ENCODE results near the gene VPS33A.
A peak's percentile ranks its signal among the peaks of the same experiment; 100 is the strongest.

The VPS33A gene

DNA sequence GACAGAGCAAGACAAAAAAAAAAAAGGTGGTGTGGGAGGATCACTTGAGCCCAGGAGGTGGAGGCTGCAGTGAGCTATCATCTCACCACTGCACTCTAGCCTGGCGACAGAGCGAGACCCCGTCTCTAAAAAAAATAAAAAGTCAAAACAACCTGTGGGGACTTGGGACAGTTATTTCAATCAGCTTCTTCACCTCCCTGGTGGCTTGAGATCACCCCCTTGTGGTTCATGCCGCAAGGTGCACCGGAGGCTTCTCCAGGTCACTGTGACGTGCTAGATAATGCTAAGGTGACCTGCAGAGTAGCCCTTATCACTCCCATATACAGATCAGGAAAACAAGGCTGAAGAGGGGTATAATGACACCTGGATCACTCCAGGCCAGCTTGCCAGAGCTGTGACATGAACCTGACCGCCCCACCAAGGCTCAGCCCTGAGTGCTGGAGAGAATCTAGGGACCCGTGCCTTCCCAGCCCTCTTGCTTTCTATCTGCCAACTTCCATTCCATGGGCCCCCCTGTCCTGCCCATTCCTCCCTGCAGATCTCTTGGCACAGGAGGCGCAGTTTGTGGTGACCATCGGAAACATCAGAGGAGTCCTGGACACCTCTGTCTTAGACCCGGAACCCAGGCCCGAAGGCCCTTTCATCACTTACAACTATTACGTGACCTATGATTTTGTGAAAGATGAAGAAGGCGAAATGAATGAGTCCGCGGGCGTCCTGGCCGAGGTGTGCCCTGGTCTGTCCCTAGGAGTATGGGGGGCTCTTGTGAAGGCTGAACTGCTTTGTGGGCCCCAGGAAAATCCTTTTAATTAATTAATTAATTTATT, 75.2 kb downstream of the VPS33A start:
- Histone ChIP-seq H3K4me2 (ENCODE audit: low read length) (no peak overlapping the region), H3K9me3 (replicated peaks; ENCODE audit: low read length) (no peaks in the 10 kb centered on the region)

GRCh38 chr12:122189626-122190475, 76.4 kb downstream of the VPS33A start:
- Histone ChIP-seq H3K9me3 (replicated peaks; ENCODE audit: low read length) (no peaks in the 10 kb centered on the region), H3K9ac (ENCODE audit: low read depth, low read length) (no peak overlapping the region), H3K4me1 (ENCODE audit: control insufficient read depth, insufficient read depth, low read length) (no peaks in the 10 kb centered on the region), H3K27me3 (ENCODE audit: control insufficient read depth, insufficient read depth, low read length) (no peaks in the 10 kb centered on the region), H3K4me2 (ENCODE audit: low read length) (no peak overlapping the region), H3K36me3 (ENCODE audit: insufficient read depth, low read length) (no peaks in the 10 kb centered on the region), H3K4me3 (ENCODE audit: low read length) (no peak overlapping the region)

More for the DNA sequence above, 75.2 kb downstream of the VPS33A start:
- Histone ChIP-seq H3K4me3 (ENCODE audit: low read length) (no peak overlapping the region), H3K36me3 (ENCODE audit: insufficient read depth, low read length) (no peaks in the 10 kb centered on the region), H3K9ac (ENCODE audit: low read depth, low read length) (no peak overlapping the region), H3K4me1 (ENCODE audit: control insufficient read depth, insufficient read depth, low read length) (no peaks in the 10 kb centered on the region), H3K27me3 (ENCODE audit: control insufficient read depth, insufficient read depth, low read length) (no peaks in the 10 kb centered on the region)

DNA sequence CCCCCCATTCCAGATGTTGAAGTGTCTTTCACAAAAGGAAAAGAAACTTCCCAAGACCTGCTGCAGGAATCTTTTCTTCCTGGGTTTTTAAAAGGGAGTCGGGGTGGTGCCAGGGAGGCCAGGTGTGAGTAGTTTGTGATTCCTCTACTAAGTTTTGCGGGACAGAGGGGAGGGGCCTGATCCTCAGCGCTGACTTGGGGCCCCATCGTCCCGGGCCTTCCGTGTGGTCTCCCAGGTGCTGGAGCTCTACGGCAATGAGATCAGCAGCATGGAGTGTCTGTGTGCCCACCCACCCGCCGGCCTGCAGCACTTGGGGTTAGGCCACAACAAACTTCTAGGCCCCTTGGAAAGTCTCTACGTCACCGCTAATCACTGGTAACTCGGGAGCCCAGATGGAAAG, 78.8 kb downstream of the VPS33A start:
- Histone ChIP-seq H3K4me2 (ENCODE audit: low read length) (no peak overlapping the region), H3K4me1 (ENCODE audit: control insufficient read depth, insufficient read depth, low read length) (no peaks in the 10 kb centered on the region), H3K4me3 (ENCODE audit: low read length) (no peak overlapping the region), H3K36me3 (ENCODE audit: insufficient read depth, low read length) (no peaks in the 10 kb centered on the region), H3K9me3 (replicated peaks; ENCODE audit: low read length) (no peaks in the 10 kb centered on the region), H3K27me3 (ENCODE audit: control insufficient read depth, insufficient read depth, low read length) (no peaks in the 10 kb centered on the region), H3K9ac (ENCODE audit: low read depth, low read length) (no peak overlapping the region)

DNA sequence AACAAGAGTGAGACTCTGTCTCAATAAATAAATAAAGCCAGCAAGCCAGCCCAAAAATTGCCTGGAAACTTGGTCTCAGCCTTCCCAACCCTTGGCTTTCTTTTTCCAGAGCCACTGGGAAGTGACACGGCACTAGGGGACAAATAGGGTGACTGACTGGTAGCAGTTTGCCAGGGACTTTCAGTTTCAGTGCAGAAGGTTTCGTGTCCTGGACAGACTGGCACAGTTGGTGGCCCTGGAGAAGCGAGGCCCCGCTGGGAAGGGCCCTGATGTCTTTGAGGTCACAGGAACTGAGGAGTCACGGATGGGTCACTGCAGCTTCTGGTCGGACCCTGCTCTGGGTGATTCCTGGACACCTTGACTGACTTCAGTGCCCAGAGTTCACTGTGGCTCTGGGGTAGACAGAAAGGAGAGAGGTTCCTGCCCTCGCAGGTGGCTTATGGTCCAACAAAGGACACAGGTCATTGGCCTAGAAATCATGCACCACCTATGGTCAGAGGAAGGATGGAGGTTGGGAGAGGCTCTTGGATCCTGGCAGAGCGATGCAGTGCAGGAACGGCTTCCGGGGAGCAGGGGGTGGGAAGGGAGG, 80.7 kb downstream of the VPS33A start:
- H3K36me3 ChIP-seq (ENCODE audit: insufficient read depth, low read length), result no peaks in the 10 kb centered on the region
- H3K4me2 ChIP-seq (ENCODE audit: low read length), result no peak overlapping the region
- H3K27me3 ChIP-seq (ENCODE audit: control insufficient read depth, insufficient read depth, low read length), result no peaks in the 10 kb centered on the region
- peaks cover under 1% of the 10 kb centered on the region for H3K4me1 ChIP-seq (ENCODE audit: control insufficient read depth, insufficient read depth, low read length)
- no peak overlapping the region for H3K4me3 ChIP-seq (ENCODE audit: low read length)
- no peaks in the 10 kb centered on the region for H3K9me3 ChIP-seq (replicated peaks; ENCODE audit: low read length)
- H3K9ac ChIP-seq (ENCODE audit: low read depth, low read length), result no peak overlapping the region

GRCh38 chr12:122185079-122185478, 81.2 kb downstream of the VPS33A start:
- no peak overlapping the region for H3K9ac ChIP-seq (ENCODE audit: low read depth, low read length)
- H3K9me3 ChIP-seq (replicated peaks; ENCODE audit: low read length), result no peaks in the 10 kb centered on the region
- no peak overlapping the region for H3K4me3 ChIP-seq (ENCODE audit: low read length)
- H3K36me3 ChIP-seq (ENCODE audit: insufficient read depth, low read length), result no peaks in the 10 kb centered on the region
- H3K4me1 ChIP-seq (ENCODE audit: control insufficient read depth, insufficient read depth, low read length), result peaks cover 5% of the 10 kb centered on the region
- no peaks in the 10 kb centered on the region for H3K27me3 ChIP-seq (ENCODE audit: control insufficient read depth, insufficient read depth, low read length)
- H3K4me2 ChIP-seq (ENCODE audit: low read length), result no peak overlapping the region

DNA sequence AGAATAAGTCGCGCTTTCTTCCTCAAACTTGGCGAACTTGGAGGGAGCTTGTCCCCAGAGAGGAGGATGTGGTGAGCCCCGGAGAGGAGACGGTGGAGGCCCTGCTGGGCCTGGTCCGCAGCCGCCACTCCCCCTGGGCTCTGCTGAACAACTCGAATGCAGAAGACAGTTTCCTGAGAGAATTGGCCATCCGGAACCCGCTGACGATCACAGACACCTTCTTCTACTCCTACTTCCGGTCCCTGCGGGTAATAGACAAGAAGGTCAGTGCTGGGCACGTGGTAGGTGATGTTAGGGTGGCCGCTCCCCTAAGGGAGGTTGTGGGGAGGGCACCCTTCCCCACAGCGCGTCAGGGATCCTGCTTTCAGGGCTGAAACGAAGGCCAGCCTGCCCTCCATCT, 81.8 kb downstream of the VPS33A start:
- H3K9ac ChIP-seq (ENCODE audit: low read depth, low read length), result no peak overlapping the region
- no peak overlapping the region for H3K4me3 ChIP-seq (ENCODE audit: low read length)
- no peak overlapping the region for H3K4me2 ChIP-seq (ENCODE audit: low read length)
- H3K36me3 ChIP-seq (ENCODE audit: insufficient read depth, low read length), result no peaks in the 10 kb centered on the region
- peaks cover 5% of the 10 kb centered on the region for H3K4me1 ChIP-seq (ENCODE audit: control insufficient read depth, insufficient read depth, low read length)
- H3K27me3 ChIP-seq (ENCODE audit: control insufficient read depth, insufficient read depth, low read length), result no peaks in the 10 kb centered on the region
- no peaks in the 10 kb centered on the region for H3K9me3 ChIP-seq (replicated peaks; ENCODE audit: low read length)

DNA sequence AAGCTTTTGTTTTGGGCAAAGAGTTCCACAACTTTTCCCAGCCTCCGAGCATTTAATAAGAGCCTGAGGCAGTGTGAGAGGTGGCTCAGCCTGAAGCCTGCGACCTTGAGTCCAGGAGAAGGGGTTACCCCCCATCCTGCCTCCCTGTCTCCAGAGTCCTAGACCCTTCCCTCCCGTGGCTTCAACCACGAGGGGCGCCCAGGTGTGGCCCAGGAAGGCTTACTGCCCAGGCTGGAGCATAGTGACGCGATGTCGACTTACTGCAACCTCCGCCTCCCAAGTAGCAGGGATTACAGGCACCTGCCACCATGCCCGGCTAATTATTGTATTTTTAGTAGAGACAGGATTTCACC, 82.7 kb downstream of the VPS33A start:
- no peaks in the 10 kb centered on the region for H3K27me3 ChIP-seq (ENCODE audit: control insufficient read depth, insufficient read depth, low read length)

GRCh38 chr12:122182887-122183587, 83.3 kb downstream of the VPS33A start, which contains the start of gene LRRC43:
Gene LRRC43 (plus strand): TSS chr12:122183123. CDS start chr12:122183145, 22 bp downstream.
- H3K4me3 ChIP-seq (ENCODE audit: low read length), result peak within 1 kb of the TSS; percentile 72
- peak within 1 kb of the TSS; percentile 67 for H3K9ac ChIP-seq (ENCODE audit: low read depth, low read length)
- H3K4me2 ChIP-seq (ENCODE audit: low read length), result peak within 1 kb of the TSS; percentile 95
- no peaks in the 10 kb centered on the region for H3K36me3 ChIP-seq (ENCODE audit: insufficient read depth, low read length)
- no peaks in the 10 kb centered on the region for H3K9me3 ChIP-seq (replicated peaks; ENCODE audit: low read length)
- peaks cover 5% of the 10 kb centered on the region for H3K4me1 ChIP-seq (ENCODE audit: control insufficient read depth, insufficient read depth, low read length)
- H3K27me3 ChIP-seq (ENCODE audit: control insufficient read depth, insufficient read depth, low read length), result no peaks in the 10 kb centered on the region

More for the DNA sequence above, 82.7 kb downstream of the VPS33A start:
- peak overlapping the region; percentile 67 for H3K9ac ChIP-seq (ENCODE audit: low read depth, low read length)
- H3K4me3 ChIP-seq (ENCODE audit: low read length), result peak overlapping the region; percentile 72
- H3K4me2 ChIP-seq (ENCODE audit: low read length), result peak overlapping the region; percentile 95
- peaks cover 5% of the 10 kb centered on the region for H3K4me1 ChIP-seq (ENCODE audit: control insufficient read depth, insufficient read depth, low read length)
- H3K9me3 ChIP-seq (replicated peaks; ENCODE audit: low read length), result no peaks in the 10 kb centered on the region
- H3K36me3 ChIP-seq (ENCODE audit: insufficient read depth, low read length), result no peaks in the 10 kb centered on the region

Small RNAs within 50 kb of the gene (small RNA-seq; reads per million reads assigned to genes)
- 0.56 reads per million for gene DIABLO
